SK-N-MC (cell line): ENCODE measurements around the gene STK33.

Source experiments
- DNase-seq: peaks from one replicate; pipeline ENCODE4 v3.0.0-alpha.2; 2011; ENCODE audit warnings: low read depth, low spot score
- H3K27ac ChIP-seq: fragments of 200-600 bp; sonication (generic); 2 replicates; pipeline ENCODE4 v1.5.1; 2016; ENCODE audit warnings: mixed run types
- H3K36me3 ChIP-seq: fragments of 200-600 bp; sonication (generic); 2 replicates; pipeline ENCODE4 v1.6.1; 2017; ENCODE audit warnings: antibody characterized with exemption, low read length, mixed read lengths; ENCODE audit not compliant: insufficient read depth
- H3K4me3 ChIP-seq: fragments of 200-600 bp; sonication (generic); 2 replicates; pipeline ENCODE4 v1.5.1; 2016
- H3K9ac ChIP-seq: fragments of 200-600 bp; sonication (generic); 2 replicates; pipeline ENCODE4 v1.8.0; 2017; ENCODE audit warnings: mixed run types, mixed read lengths; ENCODE audit not compliant: insufficient read length
- H3K9me3 ChIP-seq: fragments of 200-600 bp; sonication (generic); 2 replicates; pipeline ENCODE4 v1.6.1; 2017; ENCODE audit warnings: low read depth, mild to moderate bottlenecking, antibody characterized with exemption, low read length, moderate library complexity, mixed read lengths
- EZH2 ChIP-seq: fragments of 200-600 bp; sonication (generic); IDR thresholded peaks from one replicate; pipeline ENCODE4 v1.6.1; 2017; ENCODE audit warnings: antibody characterized with exemption
- FOXP2 ChIP-seq: optimal IDR thresholded peaks from 2 replicates; pipeline ENCODE3; 2011; ENCODE audit warnings: mild to moderate bottlenecking, moderate library complexity; ENCODE audit not compliant: insufficient read depth; ENCODE audit errors: extremely low read length, control extremely low read depth
- POLR2AphosphoS5 ChIP-seq: IDR thresholded peaks from 2 replicates; pipeline ENCODE4 v1.6.1; 2012; ENCODE audit warnings: mild to moderate bottlenecking, low read depth, low read length, borderline replicate concordance

Gene STK33

GRCh38 chr11:8357505-8357888 is 236.5 kb downstream of the STK33 start:
- TF ChIP-seq POLR2AphosphoS5, result no peak
- TF ChIP-seq EZH2, result no peak
- TF ChIP-seq FOXP2, result no peak
- no peak overlapping the region for H3K9ac ChIP-seq
- H3K27ac ChIP-seq, result no peak overlapping the region
- H3K4me3 ChIP-seq, result no peak overlapping the region
- no peak for DNase-seq
- H3K36me3 ChIP-seq, result no peaks in the 10 kb centered on the region
- no peaks in the 10 kb centered on the region for H3K9me3 ChIP-seq

- TF ChIP-seq POLR2AphosphoS5, result no peak
- peak; percentile 70 for TF ChIP-seq EZH2
- Histone ChIP-seq H3K9ac (no peak overlapping the region), H3K9me3 (no peaks in the 10 kb centered on the region), H3K36me3 (no peaks in the 10 kb centered on the region), H3K27ac (no peak overlapping the region), H3K4me3 (no peak overlapping the region)
- DNase-seq, result no peak
Measured at GRCh38 chr11:8356721-8357504, 237.1 kb downstream of the STK33 start.

GRCh38 chr11:8356216-8356615 is 237.8 kb downstream of the STK33 start:
- no peaks in the 10 kb centered on the region for H3K9me3 ChIP-seq
- H3K4me3 ChIP-seq, result no peak overlapping the region
- H3K36me3 ChIP-seq, result no peaks in the 10 kb centered on the region
- no peak for DNase-seq
- H3K27ac ChIP-seq, result no peak overlapping the region
- TF ChIP-seq EZH2 (no peak), POLR2AphosphoS5 (no peak), FOXP2 (no peak)
- no peak overlapping the region for H3K9ac ChIP-seq

- no peak for TF ChIP-seq FOXP2
- no peak for TF ChIP-seq POLR2AphosphoS5
- TF ChIP-seq EZH2, result no peak
- Histone ChIP-seq H3K36me3 (no peaks in the 10 kb centered on the region), H3K4me3 (no peak overlapping the region), H3K9me3 (no peaks in the 10 kb centered on the region), H3K9ac (no peak overlapping the region), H3K27ac (no peak overlapping the region)
- DNase-seq, result no peak
Measured at GRCh38 chr11:8355416-8355742, 238.6 kb downstream of the STK33 start.

GRCh38 chr11:8354622-8355415 is 239.2 kb downstream of the STK33 start:
- Histone ChIP-seq H3K9me3 (no peaks in the 10 kb centered on the region), H3K4me3 (no peak overlapping the region), H3K27ac (no peak overlapping the region), H3K36me3 (no peaks in the 10 kb centered on the region), H3K9ac (no peak overlapping the region)
- TF ChIP-seq EZH2 (peak; percentile 96), POLR2AphosphoS5 (no peak)
- DNase-seq, result no peak

GRCh38 chr11:8352876-8353505 is 241.0 kb downstream of the STK33 start:
- no peak for TF ChIP-seq EZH2
- no peak for TF ChIP-seq FOXP2
- no peak for TF ChIP-seq POLR2AphosphoS5
- no peak overlapping the region for H3K4me3 ChIP-seq
- H3K9me3 ChIP-seq, result no peaks in the 10 kb centered on the region
- no peak for DNase-seq
- H3K27ac ChIP-seq, result no peak overlapping the region
- H3K36me3 ChIP-seq, result no peaks in the 10 kb centered on the region
- H3K9ac ChIP-seq, result no peak overlapping the region

GRCh38 chr11:8352103-8352875 is 241.7 kb downstream of the STK33 start:
- H3K4me3 ChIP-seq, result no peak overlapping the region
- H3K9me3 ChIP-seq, result no peaks in the 10 kb centered on the region
- no peak overlapping the region for H3K27ac ChIP-seq
- TF ChIP-seq EZH2, result no peak
- no peak for TF ChIP-seq POLR2AphosphoS5
- no peak for TF ChIP-seq FOXP2
- no peak overlapping the region for H3K9ac ChIP-seq
- DNase-seq, result no peak
- H3K36me3 ChIP-seq, result no peaks in the 10 kb centered on the region

- Histone ChIP-seq H3K9ac (no peak overlapping the region), H3K9me3 (no peaks in the 10 kb centered on the region), H3K36me3 (no peaks in the 10 kb centered on the region), H3K4me3 (no peak overlapping the region), H3K27ac (no peak overlapping the region)
- no peak for TF ChIP-seq EZH2
- TF ChIP-seq POLR2AphosphoS5, result no peak
- TF ChIP-seq FOXP2, result no peak
- DNase-seq, result no peak
Measured at GRCh38 chr11:8351223-8351622, 242.8 kb downstream of the STK33 start.
